ENCODE data around the gene NEDD9.
A peak's percentile ranks its signal among the peaks of the same experiment; 100 is the strongest.

NEDD9 gene

DNA sequence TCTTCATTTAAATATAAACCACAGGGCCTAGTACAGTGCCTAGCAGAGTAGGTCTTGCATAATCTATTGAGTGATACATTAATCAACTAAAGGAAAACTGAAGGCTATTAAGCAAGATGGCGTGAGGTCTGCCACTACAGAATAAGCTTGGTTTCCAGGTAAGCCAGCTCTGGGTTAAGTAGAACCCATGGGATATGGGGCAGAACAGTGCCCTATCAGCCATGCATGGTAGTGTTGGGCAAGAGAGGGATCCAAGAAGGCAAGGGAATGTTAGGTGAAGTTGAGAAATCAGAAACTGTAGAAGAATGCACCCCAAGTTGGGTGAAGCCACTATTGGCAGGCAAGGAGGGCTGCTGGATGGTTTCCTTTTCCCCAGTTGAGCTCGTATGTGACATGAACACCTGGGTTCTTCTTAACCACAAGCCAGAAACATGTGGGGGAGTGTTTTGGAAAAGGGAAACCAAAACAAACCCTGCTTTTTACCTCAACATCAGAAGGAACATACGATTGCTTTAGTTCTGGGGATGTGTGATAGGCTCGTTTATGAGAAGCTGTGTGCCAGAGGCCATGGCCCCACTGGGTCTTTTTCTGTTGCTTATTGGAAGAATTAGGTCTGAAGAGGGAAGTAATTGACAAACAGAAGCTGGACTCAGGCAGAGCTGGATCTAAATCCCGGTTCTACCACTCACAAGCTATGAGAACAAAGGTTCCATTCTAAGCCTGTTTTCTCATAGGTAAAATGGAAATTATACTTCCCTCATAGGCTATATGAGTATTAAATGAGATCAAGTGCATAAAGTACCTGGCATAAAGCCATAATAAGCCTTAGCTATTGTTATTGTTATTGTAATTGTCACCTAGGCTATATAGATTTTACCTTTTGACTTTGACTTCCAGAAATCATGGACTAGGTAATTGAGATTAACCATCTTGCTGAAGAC is 33.5 kb downstream of the NEDD9 start:
- no peak for DNase-seq

DNA sequence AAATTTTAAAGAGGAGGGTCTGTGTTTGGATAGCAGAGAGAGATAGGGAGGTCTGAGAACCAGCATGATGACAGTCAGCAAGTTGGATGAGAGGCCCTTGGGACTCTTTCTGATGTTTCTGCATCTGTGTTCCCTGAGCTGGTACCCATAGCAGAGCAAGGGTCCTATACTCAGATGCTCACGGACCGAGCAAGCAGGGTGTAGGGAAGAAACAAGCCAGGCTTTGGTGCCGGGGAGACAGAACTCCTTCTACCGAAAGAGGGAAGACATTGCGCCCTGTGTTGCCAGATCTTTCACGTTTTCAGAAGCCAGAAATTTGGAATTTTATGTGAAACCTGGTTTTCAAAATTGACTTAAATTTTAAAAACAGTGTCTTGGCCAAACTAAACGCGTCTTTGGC is 34.6 kb downstream of the NEDD9 start:
- no peak for DNase-seq

DNA sequence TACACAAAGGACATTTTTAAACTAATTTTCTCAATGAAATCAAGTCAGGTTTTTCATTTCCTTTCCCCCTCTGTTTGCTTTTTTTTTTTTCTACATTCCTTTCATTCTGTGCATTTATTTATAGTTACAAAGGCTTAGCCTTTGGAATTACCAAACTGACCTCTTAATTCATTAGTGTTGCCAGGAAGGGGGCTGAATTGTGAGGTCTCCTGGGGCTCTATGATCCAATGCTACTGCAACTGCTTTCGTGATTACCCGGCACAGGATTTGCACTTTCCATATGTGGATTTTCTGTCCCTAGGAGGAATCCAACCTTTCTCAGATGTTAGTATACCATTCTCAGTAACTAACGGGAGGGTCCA is 35.3 kb downstream of the NEDD9 start:
- peak; percentile 98 for DNase-seq

DNA sequence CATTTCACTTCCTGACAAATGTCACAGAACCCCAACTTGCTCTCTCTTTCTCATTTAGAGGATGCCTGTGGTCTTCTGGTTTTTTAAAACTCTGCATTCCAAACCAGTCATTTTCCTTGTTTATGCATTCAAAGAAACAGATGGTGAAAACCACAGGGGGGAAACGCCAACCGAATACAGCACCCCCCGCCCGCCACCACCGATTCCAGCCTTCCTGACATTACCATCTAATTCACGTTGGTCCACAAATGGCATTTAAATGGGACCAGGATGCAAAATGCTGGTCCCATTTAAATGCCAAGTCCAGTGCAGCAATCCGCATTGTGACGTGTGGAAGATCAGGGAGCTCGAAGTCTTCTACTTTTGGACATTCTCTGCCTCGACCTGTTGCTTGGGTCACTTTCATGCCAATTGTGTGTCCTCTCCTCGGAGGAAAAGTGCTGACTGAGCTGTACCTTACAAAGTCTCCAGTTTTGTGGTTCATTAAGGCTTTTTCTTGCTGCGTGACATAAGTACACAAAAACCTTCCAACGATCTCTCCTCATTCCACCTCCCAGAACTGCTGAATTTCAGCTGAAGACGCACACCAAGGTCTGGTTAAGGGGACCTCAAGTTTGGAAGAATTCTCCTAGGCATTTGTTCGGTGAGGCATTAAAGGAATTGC is 35.8 kb downstream of the NEDD9 start:
- peak; percentile 97 for DNase-seq

DNA sequence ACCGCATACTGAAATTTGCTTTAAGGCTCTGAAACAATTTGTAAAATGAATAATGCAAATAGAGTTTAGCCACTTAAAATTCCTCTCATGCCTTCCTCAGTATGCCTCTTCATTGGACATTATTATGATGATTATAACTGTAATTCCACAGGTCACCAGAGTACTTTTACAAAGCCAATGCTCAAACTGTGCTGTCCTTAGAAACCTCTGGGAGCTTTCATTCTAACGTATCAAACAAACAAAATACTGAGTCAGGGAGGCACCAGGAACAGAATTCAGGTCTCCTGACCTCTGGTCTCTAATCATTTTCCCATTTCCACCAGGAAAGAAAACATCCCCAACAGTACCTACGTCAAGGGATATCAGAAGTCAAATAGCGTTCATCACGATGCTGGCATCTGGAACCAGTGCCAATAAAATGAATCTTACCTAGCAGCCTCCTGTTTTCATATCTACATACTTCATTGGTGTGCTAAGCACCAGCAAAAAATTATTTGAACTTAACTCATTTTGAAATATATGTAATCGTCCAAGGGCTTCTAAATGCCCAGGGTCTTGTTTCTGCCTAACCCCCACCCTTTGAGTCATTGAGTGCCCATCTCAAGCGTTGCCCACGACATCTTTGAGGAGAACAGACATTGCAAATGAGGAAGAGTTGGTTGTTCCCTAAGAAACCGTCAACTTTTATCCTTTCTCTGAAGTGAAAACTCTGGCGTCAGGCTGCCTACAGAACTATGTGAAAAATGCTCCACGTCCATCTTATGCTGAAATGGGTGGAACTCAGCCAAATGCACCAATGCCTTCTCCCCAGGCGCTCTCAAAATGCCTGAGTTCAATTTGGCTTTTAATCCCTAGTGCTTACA is 37.9 kb downstream of the NEDD9 start:
- DNase-seq: peak; percentile 90

DNA sequence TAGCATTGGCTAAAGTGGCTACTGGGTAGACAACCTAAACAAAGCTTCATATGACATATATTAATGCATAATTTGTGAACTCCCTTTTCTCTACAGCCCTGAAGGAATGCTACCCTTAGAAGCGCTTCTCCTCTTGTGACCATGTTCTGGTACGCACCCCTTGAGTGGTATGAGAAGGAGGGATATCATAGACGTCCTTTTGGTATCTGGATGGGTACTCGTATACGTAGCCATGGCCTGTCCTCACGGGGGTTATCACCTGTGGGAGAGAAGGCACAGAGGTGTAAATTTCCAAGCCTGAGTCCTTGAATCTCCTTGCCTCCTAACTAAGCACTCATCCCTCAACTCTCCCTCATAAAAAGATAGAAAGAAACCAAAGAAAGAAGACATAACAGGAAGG is 39.0 kb downstream of the NEDD9 start:
- no peak for DNase-seq

DNA sequence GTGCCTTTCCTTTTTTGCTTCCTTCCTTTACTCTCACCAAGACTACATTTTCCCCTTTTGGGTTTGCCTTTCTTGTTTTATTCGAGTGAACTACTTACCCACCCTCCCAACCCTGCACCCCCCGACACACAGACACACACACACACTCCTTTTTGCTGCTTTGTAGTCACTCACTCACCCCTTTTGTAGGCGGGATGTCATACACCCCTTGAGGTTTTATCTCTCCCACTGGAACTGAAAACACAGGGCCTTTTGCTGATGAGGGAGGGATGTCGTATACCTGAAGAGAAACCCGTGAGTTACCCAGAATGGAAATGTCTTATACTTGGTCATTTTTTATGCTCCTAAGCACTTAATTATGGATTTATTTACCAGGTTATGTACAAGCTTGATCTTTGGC is 40.3 kb downstream of the NEDD9 start:
- DNase-seq: no peak

DNA sequence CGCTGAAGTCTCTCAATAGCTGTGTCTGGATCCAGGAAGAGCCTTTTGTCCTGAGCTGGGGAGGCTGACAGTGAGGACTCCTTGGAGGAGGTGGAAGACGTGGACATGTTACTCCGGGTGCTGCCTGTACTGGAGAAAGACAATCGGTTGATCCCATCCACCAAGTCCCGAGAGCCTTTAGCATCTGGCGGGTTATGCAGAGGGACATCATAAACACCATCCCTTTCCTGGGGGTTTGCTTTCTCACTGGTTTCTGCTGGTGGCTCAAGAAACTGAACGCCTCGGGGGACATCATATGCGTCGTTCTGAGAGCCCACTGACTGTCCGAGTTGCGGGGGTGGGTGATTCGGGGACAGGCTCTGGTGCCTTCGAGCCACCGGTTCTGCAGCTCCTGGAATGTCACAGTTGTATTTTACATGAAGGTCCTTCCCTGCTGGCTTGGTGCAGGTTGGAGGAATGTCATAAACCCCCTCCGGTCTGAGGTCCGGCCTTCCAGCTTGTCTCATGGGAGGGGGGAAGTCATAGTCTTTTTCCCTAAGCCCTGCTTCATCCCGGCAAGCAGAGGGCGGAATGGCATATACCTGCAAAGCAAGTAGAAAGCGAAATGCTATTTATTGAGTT is 41.7 kb downstream of the NEDD9 start:
- DNase-seq: no peak

DNA sequence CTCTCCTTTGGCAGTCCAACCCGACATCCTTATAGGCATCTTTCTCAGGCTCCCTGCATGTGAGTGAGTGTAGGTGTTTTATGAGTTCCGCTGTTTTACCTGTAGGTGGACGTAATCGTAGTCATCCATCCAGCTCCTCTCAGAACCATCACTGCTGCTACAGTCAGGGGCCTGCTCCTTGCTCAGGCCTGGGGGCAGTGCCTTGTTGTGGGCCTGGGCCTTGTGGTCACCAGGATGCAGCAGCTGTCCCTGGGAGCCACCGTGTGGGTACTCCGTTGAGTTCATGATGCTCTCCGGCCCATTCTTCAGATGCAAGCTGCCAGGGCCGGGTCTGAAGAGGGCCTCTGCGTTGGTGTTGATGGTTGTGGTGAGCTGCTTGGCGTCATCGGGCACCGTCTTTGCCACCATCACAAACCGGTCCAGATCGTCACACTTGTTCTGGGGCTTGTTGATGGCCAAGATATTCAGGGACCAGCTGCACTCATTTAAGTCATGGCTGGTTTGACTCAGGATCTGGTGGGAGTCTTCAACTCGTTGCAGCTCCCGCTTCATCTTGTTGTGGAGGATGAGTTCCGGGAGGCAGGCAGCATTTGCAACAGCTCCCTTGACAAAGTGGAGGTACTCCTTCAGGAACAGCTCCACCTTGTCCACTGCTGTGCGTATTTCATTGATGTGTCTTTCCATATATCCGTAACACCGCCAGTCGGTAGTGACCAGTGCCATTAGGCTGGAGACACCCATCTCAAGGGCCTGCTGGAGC is 42.4 kb downstream of the NEDD9 start:
- no peak for DNase-seq

DNA sequence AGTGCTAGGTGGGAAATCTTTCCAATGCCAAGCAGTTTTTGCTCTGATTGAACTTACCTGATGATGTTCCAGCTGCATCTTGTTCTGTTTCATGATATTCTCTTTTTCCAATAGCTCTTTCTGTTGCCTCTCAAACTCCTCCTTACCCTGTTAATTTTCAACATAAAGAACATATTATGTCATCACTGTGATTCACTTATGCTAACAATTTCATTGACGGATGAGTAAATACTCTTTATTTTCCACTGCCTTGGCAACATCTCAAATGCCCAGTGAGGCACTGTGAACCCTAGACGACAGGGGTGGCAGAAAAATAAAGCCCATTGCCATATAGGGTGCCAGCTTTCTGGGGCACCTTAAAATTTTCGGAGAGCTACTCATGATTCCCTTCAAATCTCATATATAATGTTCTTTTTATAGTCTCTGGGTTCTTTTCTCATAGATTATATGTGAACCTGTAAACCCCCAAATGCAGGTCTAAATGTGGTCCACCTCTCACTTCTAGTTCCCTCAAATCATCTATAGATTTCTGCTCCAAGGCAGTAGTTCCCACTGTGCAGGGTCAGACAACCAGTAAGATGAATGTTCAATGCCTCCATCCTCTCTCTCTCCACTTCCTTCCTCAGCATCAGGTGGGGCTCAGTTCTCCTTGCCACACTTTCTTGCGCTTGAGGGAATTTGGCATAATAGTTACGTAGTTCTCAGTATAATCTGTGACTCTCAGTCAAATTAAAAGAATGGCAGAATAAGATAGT is 44.1 kb downstream of the NEDD9 start:
- DNase-seq: peak; percentile 42

DNA sequence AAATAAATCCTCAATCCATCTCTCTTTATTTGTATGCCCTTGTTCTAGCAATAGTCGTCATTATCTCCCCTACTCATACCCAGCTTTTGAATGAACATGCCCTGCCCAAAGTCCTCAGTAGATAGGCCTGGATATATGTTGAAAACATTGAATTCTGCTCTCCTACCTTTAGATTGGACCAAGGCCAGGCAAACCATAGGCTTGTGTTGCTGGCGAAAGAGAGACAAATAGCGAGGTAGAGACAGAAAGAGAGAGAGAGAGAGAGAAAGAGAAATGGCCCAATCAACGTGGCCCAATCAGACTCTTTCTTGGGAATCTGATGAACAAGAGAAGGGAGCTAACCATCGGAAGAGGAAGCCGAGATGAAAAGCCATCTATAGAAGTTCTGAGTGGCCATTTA is 45.2 kb downstream of the NEDD9 start:
- DNase-seq: no peak

DNA sequence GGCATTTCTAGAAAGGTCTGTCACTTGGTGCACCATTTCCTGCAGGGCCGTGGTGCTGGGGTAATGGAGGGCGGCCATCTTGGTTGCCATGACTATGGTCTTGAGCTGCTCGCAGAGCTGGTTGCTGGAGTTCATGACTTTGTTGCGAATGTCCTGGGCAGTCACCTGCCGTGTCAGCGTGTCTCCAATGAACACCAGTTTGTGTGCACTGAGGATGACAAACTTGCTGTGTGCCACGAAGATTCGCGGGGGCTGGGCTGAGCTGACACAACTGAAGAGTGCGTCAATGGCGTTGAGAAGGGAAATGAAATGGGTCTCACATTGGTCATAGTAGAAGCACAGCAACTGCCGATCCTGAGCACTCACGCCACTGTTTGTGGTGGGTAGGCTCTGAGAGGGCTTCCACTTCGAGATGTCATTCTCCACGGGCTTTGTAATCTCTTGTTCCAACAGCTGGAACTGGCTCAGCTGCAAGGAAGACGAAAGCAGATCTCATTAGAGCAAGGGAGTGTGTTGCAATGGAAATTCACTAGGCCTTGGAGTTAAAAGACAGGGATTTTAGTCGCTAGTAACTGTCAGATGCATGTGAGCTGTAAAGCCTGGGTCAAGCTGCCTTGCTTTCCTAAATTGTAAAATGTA is 47.1 kb downstream of the NEDD9 start:
- DNase-seq: no peak

DNA sequence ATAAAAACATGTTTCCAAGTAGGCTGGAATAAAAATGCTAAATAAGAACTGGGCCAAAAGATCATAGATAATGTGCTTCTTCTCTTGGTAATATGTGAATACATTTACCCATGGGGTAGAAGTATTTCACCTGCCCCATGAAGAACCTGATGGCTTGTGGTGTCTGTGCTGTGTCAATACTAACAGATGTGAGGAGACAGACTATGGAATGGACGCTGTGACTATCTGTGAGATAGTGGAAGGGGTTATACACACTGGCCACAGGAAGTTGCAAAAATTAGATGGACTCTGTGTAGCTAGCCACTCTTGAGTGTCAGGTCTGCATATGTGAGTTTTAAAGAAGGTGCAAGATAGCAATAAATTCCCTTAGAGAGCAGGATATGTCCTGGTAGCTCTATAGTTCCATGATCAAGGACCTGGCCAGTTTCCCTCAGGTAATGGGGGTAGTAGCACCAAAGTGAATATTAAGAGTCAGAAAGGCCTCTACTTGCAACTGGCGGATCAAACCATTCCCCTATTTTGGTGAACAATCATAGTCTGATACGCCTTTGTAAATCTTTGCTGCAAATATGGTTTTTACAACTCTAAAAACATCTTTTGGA is 48.6 kb downstream of the NEDD9 start:
- DNase-seq: no peak

DNA sequence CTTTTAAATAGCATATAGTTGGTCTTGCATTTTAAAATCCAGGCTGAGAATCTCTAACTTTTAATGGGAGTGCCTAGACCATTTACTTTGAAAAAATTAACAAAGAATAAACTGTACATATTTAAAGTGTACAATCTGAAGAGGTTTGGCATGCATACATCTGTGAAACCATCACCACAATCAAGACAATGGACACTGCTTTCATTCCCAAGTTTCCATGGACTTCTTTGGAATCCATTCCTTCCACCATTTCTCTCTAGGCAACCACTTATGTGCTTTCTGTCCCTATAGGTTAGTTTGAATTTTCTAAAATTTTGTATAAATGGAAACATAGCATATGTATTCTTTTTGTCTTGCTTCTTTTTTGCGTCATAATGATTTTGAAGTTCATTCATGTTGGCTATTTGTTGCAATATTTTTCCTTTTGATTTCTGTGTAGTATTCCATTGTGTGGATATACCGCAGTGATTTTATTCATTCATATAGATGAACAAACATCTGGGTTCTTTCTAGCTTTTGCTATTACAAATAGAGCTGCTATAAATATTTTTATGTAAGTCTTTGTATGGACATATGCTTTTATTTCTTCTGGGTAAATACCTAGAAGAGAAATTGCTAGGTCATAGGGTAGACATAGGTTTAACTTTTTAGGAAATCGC is 50.9 kb downstream of the NEDD9 start:
- DNase-seq: no peak

DNA sequence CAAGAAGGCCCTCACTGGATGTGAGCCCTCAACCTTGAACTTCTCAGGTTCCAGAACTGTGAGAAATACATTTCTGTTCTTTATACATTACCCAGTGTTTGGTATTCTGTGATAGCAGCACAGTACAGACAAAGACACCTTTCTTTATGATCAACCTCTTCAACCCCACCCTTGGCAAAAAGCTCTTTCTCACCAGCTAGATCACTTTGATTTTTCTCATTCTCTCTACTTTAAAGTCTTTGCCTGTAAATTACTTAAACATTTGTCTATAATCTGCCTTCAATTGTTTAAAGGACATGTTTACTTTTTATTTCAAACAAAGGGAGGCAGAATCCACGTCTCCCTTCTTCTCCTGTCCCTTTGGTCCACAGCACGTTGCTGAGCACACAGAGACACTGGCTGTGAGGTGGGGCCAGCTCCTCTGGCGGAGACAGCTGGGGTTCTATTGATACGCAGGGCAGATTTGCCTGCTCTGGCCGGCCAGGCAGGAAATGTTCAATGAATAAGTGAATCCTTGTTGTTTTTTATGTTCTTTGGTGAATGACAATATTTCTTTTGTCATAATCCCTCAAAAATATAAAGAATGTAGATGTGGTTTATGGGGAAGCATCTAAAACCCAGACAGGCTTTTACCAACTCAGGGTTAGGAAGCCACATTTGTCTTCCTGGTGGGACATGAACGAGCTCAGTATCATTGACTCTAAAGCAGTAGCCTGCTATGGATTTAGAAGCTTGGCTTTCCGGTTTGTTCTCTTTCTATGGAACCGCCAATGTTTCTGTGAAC is 52.9 kb downstream of the NEDD9 start:
- DNase-seq: peak; percentile 53

DNA sequence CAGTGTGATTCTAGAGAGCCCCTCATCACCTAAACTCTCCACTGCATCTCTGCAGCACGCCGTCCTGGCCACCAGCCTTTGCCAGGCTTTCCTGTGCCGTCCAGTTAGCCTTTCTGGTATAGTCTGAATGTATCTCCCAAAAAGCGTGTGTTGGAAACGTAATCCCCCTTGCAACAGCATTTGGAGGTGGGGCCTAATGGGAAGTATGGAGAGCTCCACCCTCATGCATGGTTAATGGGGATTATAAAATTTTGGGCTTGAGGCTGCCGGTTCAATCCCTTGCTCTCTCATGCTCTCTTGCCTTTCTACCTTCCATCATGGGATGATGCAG is 53.4 kb downstream of the NEDD9 start:
- no peak for DNase-seq

DNA sequence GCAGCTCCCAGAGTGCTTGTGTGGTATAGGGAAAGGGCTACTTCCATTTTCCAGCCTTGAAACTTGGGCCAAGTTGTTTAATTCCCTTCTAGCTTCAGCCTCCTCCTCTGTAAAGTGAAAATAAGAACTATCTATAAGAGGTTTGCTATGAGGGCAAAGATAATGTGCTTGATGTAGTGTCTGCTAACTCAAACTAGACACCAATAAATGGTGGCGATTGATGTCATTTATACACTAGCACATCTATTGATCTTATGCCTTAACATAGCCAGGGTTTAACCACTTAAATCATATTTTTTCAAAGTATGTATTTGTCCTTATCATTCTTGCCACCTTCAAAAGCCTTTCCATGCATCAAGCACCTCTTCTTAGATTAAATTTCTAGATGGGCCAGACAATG is 55.2 kb downstream of the NEDD9 start:
- no peak for DNase-seq

DNA sequence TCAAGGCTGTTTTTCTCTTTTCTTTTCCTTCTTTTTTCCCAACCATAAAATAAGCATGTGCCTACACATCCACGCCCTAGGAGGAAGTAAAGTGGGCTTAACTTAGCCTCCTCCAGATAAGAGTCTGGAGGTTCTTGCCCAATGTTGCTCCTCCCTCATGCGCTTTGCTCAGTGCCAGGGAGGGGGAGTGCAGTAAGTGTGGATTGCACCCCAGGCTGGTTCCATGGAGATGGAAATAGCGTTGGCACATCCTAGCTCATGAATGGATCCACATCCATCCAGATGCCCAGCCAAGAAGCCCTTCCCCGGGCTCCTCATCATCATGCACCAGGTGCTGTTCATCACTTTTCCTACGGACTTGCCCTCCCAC is 58.2 kb downstream of the NEDD9 start:
- DNase-seq: no peak

Data from fibroblast of skin of right quadriceps (primary cell).